Fibroblast of the conjunctiva (primary cell): ENCODE measurements around the gene XCL2.
"Not testable (repeated sequence)": the region's sequence is repeated elsewhere in the genome, so short reads cannot be mapped to it uniquely, and the experiment has no call there.

Source experiments
- DNase-seq: peaks from one replicate; pipeline ENCODE4 v3.0.0-alpha.2; 2010; ENCODE audit warnings: low read depth

XCL2 gene

GRCh38 chr1:168543840-168544498 is at the start of gene XCL2:
TSS of gene XCL2 (minus strand) at chr1:168543997. CDS start at chr1:168543964, 33 bp downstream.
- not testable (repeated sequence) for DNase-seq

GRCh38 chr1:168591641-168592250 is 47.9 kb upstream of the XCL2 start:
- DNase-seq = no peak

- DNase-seq = no peak
Observed at GRCh38 chr1:168591066-168591465, 47.3 kb upstream of the XCL2 start.

GRCh38 chr1:168589167-168589566 is 45.4 kb upstream of the XCL2 start:
- DNase-seq = no peak

- no peak for DNase-seq
Observed at GRCh38 chr1:168585937-168586336, 42.1 kb upstream of the XCL2 start.

GRCh38 chr1:168585191-168585590 is 41.4 kb upstream of the XCL2 start:
- DNase-seq = no peak

- no peak for DNase-seq
Observed at GRCh38 chr1:168583571-168583970, 39.8 kb upstream of the XCL2 start.

GRCh38 chr1:168582688-168583336 is 39.0 kb upstream of the XCL2 start:
- DNase-seq = no peak

- no peak for DNase-seq
Observed at GRCh38 chr1:168581817-168582572, 38.2 kb upstream of the XCL2 start.

GRCh38 chr1:168580991-168581390 is 37.2 kb upstream of the XCL2 start:
- DNase-seq = not testable (repeated sequence)

GRCh38 chr1:168580290-168580689 is 36.5 kb upstream of the XCL2 start:
- DNase-seq = not testable (repeated sequence)

GRCh38 chr1:168578531-168579185 is 34.9 kb upstream of the XCL2 start:
- DNase-seq = not testable (repeated sequence)

GRCh38 chr1:168576245-168576688 is 32.5 kb upstream of the XCL2 start, which contains the start of gene XCL1:
TSS of gene XCL1 (plus strand) at chr1:168576605. CDS start at chr1:168576638, 33 bp downstream.
- not testable (repeated sequence) for DNase-seq

GRCh38 chr1:168574234-168574633 is 30.4 kb upstream of the XCL2 start:
- not testable (repeated sequence) for DNase-seq

- DNase-seq = no peak
Observed at GRCh38 chr1:168572633-168573032, 28.8 kb upstream of the XCL2 start.

GRCh38 chr1:168570652-168571051 is 26.9 kb upstream of the XCL2 start:
- DNase-seq = no peak

GRCh38 chr1:168568346-168568745 is 24.5 kb upstream of the XCL2 start:
- DNase-seq = no peak

GRCh38 chr1:168567568-168567967 is 23.8 kb upstream of the XCL2 start:
- DNase-seq = no peak

- DNase-seq = no peak
Observed at GRCh38 chr1:168567007-168567406, 23.2 kb upstream of the XCL2 start.

- no peak for DNase-seq
Observed at GRCh38 chr1:168565825-168566224, 22.0 kb upstream of the XCL2 start.

GRCh38 chr1:168561989-168562388 is 18.2 kb upstream of the XCL2 start:
- DNase-seq = no peak

GRCh38 chr1:168560370-168560769 is 16.6 kb upstream of the XCL2 start:
- DNase-seq = no peak
